ENCODE measurements around the gene SH3BP5L. TPM values are rescaled to one million over a fixed set of nuclear protein-coding genes. Genes with fewer than 3 reads are reported as not detected.

SH3BP5L gene
- total RNA-seq, 4 donors from 2014 or later, result 2.6 to 29.8 (median 16.4) TPM

- H3K9me3 ChIP-seq, result no peaks in the 10 kb centered on the region
- H3K27ac ChIP-seq, result no peak overlapping the region
- DNase-seq, result no peak
- H3K4me3 ChIP-seq, result no peak overlapping the region
- H3K4me1 ChIP-seq, result peaks cover 0 to 9% of the 10 kb centered on the region in 2 donors
- TF ChIP-seq POLR2A (IDR thresholded peaks at IDR 0.05) (no peak), CTCF (IDR thresholded peaks at IDR 0.05) (no peak)
- no peaks in the 10 kb centered on the region for H3K36me3 ChIP-seq
- intact Hi-C loops (cut with DNase I; ENCODE audit: low total_unique reads), result no loop called here
- H3K27me3 ChIP-seq, result no peaks in the 10 kb centered on the region
Measured at GRCh38 chr1:248818505-248819374, 7.0 kb downstream of the SH3BP5L start.

- no peak for TF ChIP-seq CTCF (IDR thresholded peaks at IDR 0.05)
- no peak for TF ChIP-seq POLR2A (IDR thresholded peaks at IDR 0.05)
- H3K4me1 ChIP-seq, result no peaks in the 10 kb centered on the region
- H3K36me3 ChIP-seq, result no peaks in the 10 kb centered on the region
- H3K27me3 ChIP-seq, result no peaks in the 10 kb centered on the region
- intact Hi-C loops (cut with DNase I; ENCODE audit: low total_unique reads), result no loop called here
- H3K27ac ChIP-seq, result no peak overlapping the region
- no peaks in the 10 kb centered on the region for H3K9me3 ChIP-seq
- no peak for DNase-seq
- H3K4me3 ChIP-seq, result no peak overlapping the region
Measured at GRCh38 chr1:248817065-248817464, 8.7 kb downstream of the SH3BP5L start.

GRCh38 chr1:248816042-248816851 lies 9.5 kb downstream of the SH3BP5L start:
- no peak for DNase-seq
- Histone ChIP-seq H3K4me1 (no peaks in the 10 kb centered on the region), H3K36me3 (no peaks in the 10 kb centered on the region), H3K4me3 (no peak overlapping the region), H3K9me3 (no peaks in the 10 kb centered on the region), H3K27ac (no peak overlapping the region), H3K27me3 (no peaks in the 10 kb centered on the region)
- intact Hi-C loops (cut with DNase I; ENCODE audit: low total_unique reads), result no loop called here
- TF ChIP-seq CTCF (IDR thresholded peaks at IDR 0.05) (no peak), POLR2A (IDR thresholded peaks at IDR 0.05) (no peak)

GRCh38 chr1:248815407-248816034 lies 10.2 kb downstream of the SH3BP5L start:
- no peaks in the 10 kb centered on the region for H3K4me1 ChIP-seq
- no peak for DNase-seq
- no peaks in the 10 kb centered on the region for H3K36me3 ChIP-seq
- no peak for TF ChIP-seq POLR2A (IDR thresholded peaks at IDR 0.05)
- TF ChIP-seq CTCF (IDR thresholded peaks at IDR 0.05), result no peak
- intact Hi-C loops (cut with DNase I; ENCODE audit: low total_unique reads), result no loop called here
- no peak overlapping the region for H3K27ac ChIP-seq
- H3K27me3 ChIP-seq, result no peaks in the 10 kb centered on the region
- H3K4me3 ChIP-seq, result no peak overlapping the region
- H3K9me3 ChIP-seq, result no peaks in the 10 kb centered on the region
